Measurements from ENCODE around the gene HNRNPU. TPM values are rescaled to one million over a fixed set of nuclear protein-coding genes. Genes with fewer than 3 reads are reported as not detected.

The HNRNPU gene
- 352 and 387 TPM in 2 replicates for total RNA-seq

GRCh38 chr1:244864253-244865027 lies at the start of gene HNRNPU:
HNRNPU (minus strand) TSS chr1:244864543; CDS start chr1:244864307, 236 bp downstream.

GRCh38 chr1:244835276-244836134 lies 28.8 kb downstream of the HNRNPU start, which contains the start of gene COX20:
COX20 (plus strand) TSS chr1:244835658; CDS start chr1:244835715, 57 bp downstream.

Other genes with a start within 250 kb of the HNRNPU start
- gene DESI2, start 211.4 kb downstream of the HNRNPU start, total RNA-seq = 34.3 and 42.2 TPM in 2 replicates
- 26.7 and 27.2 TPM in 2 replicates for gene COX20, start 28.9 kb downstream of the HNRNPU start, total RNA-seq

All from aortic smooth muscle cell (primary cell).